Hepatocyte (in vitro differentiated cells): ENCODE results near the gene SERPINA7. TPM values are rescaled to one million over a fixed set of nuclear protein-coding genes. Genes with fewer than 3 reads are reported as not detected.
A peak's percentile ranks its signal among the peaks of the same experiment; 100 is the strongest.

ENCODE experiments used
- DNase-seq: peaks from one replicate; pipeline ENCODE4 v3.0.0-alpha.2; 2016; ENCODE audit warnings: low spot score
- H2AFZ ChIP-seq: fragments of 200-600 bp; sonication (generic); 2 replicates; pipeline ENCODE4 v1.6.0; 2016; ENCODE audit warnings: antibody characterized with exemption, mild to moderate bottlenecking
- H3K27ac ChIP-seq: fragments of 200-600 bp; sonication (generic); 2 replicates; pipeline ENCODE4 v1.5.1; 2016; ENCODE audit warnings: mild to moderate bottlenecking
- H3K27me3 ChIP-seq: fragments of 200-600 bp; sonication (generic); 2 replicates; pipeline ENCODE4 v1.6.1; 2016
- H3K36me3 ChIP-seq: fragments of 200-600 bp; sonication (generic); replicated peaks from 2 replicates; pipeline ENCODE4 v1.5.1; 2016; ENCODE audit warnings: low read depth; ENCODE audit not compliant: insufficient read depth
- H3K4me1 ChIP-seq: fragments of 200-600 bp; sonication (generic); 2 replicates; pipeline ENCODE4 v1.5.1; 2016; ENCODE audit warnings: mild to moderate bottlenecking, moderate library complexity; ENCODE audit not compliant: insufficient read depth
- H3K4me2 ChIP-seq: fragments of 200-600 bp; sonication (generic); 2 replicates; pipeline ENCODE4 v1.6.0; 2016
- H3K4me3 ChIP-seq: fragments of 200-600 bp; sonication (generic); 2 replicates; pipeline ENCODE4 v1.5.1; 2016; ENCODE audit warnings: mild to moderate bottlenecking
- H3K79me2 ChIP-seq: fragments of 200-600 bp; sonication (generic); 2 replicates; pipeline ENCODE4 v1.6.0; 2017; ENCODE audit warnings: mild to moderate bottlenecking
- H3K9me2 ChIP-seq: fragments of 200-600 bp; sonication (generic); replicated peaks from 2 replicates; pipeline ENCODE4 v1.6.0; 2017; ENCODE audit warnings: mild to moderate bottlenecking; ENCODE audit not compliant: insufficient read depth
- H3K9me3 ChIP-seq: fragments of 200-600 bp; sonication (generic); 2 replicates; pipeline ENCODE4 v1.5.1; 2016; ENCODE audit warnings: low read depth, mild to moderate bottlenecking
- H4K20me1 ChIP-seq: fragments of 200-600 bp; sonication (generic); 2 replicates; pipeline ENCODE4 v1.6.0; 2016; ENCODE audit warnings: mild to moderate bottlenecking; ENCODE audit not compliant: insufficient read depth, poor library complexity, severe bottlenecking
- CTCF ChIP-seq: fragments of 200-600 bp; sonication (generic); IDR thresholded peaks from 2 replicates; pipeline ENCODE4 v1.5.1; 2016; ENCODE audit warnings: antibody characterized with exemption, mild to moderate bottlenecking; ENCODE audit not compliant: poor library complexity
- EZH2 ChIP-seq: fragments of 200-600 bp; sonication (generic); IDR thresholded peaks from 2 replicates; pipeline ENCODE4 v1.6.1; 2016; ENCODE audit warnings: antibody characterized with exemption, mild to moderate bottlenecking, borderline replicate concordance
- EZH2phosphoT487 ChIP-seq: fragments of 200-600 bp; sonication (generic); IDR thresholded peaks from one replicate; pipeline ENCODE4 v1.6.1; 2018; ENCODE audit warnings: antibody characterized with exemption, mild to moderate bottlenecking, low read depth, moderate library complexity; ENCODE audit not compliant: unreplicated experiment, severe bottlenecking
- WGBS: methylation state at CpG from one replicate; pipeline ENCODE4 v1.1.6; 2016; ENCODE audit warnings: low lambda C conversion rate; ENCODE audit errors: missing lambda C conversion rate; 5-methylcytosine and 5-hydroxymethylcytosine counted together
- polyA plus RNA-seq: library from polyadenylated mRNA; unstranded; fragments of >200 nt; fragmentation: Nextera tagmentation; extraction: Ambion mirVana; gene quantifications from 2 replicates; pipeline ENCODE4 v1.2.1, GENCODE V29; 2016
- total RNA-seq: library from RNA; depleted of rRNA; stranded (reverse); fragments of >200 nt; gene quantifications from 2 replicates; pipeline ENCODE4 v1.2.3, GENCODE V29; 2014

The SERPINA7 gene
- total and polyA plus RNA-seq, 2 experiments from 2014 or later, result 43.1 to 47.5 TPM

GRCh38 chrX:106036716-106037115 is 1.8 kb downstream of the SERPINA7 start:
- H3K9me3 ChIP-seq, result no peaks in the 10 kb centered on the region
- no peak overlapping the region for H2AFZ ChIP-seq
- no peaks in the 10 kb centered on the region for H4K20me1 ChIP-seq
- no peaks in the 10 kb centered on the region for H3K4me1 ChIP-seq
- H3K79me2 ChIP-seq, result no peaks in the 10 kb centered on the region
- H3K9me2 ChIP-seq, result no peaks in the 10 kb centered on the region
- 76% methylated on average over 1 of the region's 1 CpG for WGBS
- TF ChIP-seq EZH2 (no peak), EZH2phosphoT487 (no peak), CTCF (no peak)
- no peak for DNase-seq
- no peaks in the 10 kb centered on the region for H3K36me3 ChIP-seq
- no peaks in the 10 kb centered on the region for H3K27me3 ChIP-seq
- no peak overlapping the region for H3K4me3 ChIP-seq
- no peak overlapping the region for H3K4me2 ChIP-seq
- no peak overlapping the region for H3K27ac ChIP-seq

DNA sequence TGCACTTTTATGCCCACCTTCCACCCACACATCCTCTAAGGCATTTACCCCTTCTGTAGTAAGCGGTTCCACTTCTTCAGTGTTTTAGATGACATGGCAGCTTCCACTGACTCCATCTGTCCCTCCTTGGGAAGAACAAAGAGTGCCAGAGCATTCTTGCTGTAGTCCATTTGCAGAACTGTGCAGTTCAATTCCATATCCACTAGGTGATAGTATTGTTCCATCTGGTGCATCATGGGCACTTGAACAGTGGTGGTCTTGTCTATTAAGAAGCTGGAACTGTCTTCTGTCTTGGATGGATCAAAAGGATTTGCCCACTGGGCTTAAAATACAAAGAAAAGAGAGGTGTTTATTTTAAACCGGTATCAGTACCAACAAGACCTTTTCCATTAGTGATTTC is 3.5 kb downstream of the SERPINA7 start:
- no peaks in the 10 kb centered on the region for H3K36me3 ChIP-seq
- H3K4me1 ChIP-seq, result no peaks in the 10 kb centered on the region
- H2AFZ ChIP-seq, result no peak overlapping the region

DNA sequence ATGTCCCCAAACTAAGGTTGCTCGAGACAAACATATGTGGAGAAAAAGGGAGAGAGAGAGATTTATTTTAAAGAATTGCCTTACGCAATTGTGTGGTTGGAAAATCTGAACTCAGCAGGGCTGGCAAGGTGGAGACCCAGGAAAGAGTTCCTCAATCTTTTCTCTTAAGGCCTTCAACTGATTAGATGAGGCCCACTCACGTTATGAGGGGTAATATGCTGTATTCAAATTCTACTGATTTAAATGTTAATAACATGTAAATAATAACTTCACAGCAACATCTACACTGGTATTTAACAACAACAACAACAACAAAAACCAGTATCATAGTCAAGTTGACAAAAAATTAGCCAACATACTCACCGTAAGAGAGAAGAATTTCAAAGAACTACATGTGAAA is 14.6 kb downstream of the SERPINA7 start:
- Histone ChIP-seq H3K27ac (no peak overlapping the region), H3K36me3 (no peaks in the 10 kb centered on the region), H3K4me3 (no peak overlapping the region), H3K4me1 (no peaks in the 10 kb centered on the region), H3K9me2 (no peaks in the 10 kb centered on the region), H2AFZ (no peak overlapping the region), H4K20me1 (no peaks in the 10 kb centered on the region), H3K4me2 (no peak overlapping the region), H3K9me3 (no peaks in the 10 kb centered on the region), H3K27me3 (no peaks in the 10 kb centered on the region), H3K79me2 (no peaks in the 10 kb centered on the region)
- DNase-seq, result no peak
- WGBS, result 85% methylated on average over 4 of the region's 4 CpGs
- TF ChIP-seq CTCF, result no peak
- TF ChIP-seq EZH2phosphoT487, result no peak
- TF ChIP-seq EZH2, result no peak

More for the DNA sequence above, 3.5 kb downstream of the SERPINA7 start:
- WGBS, result 78% methylated on average over 2 of the region's 2 CpGs
- TF ChIP-seq EZH2phosphoT487, result no peak
- TF ChIP-seq CTCF, result peak; percentile 32
- TF ChIP-seq EZH2, result no peak
- H3K9me3 ChIP-seq, result no peaks in the 10 kb centered on the region
- H3K27ac ChIP-seq, result no peak overlapping the region
- no peak for DNase-seq
- no peak overlapping the region for H3K4me3 ChIP-seq
- H3K9me2 ChIP-seq, result no peaks in the 10 kb centered on the region
- no peak overlapping the region for H3K4me2 ChIP-seq
- no peaks in the 10 kb centered on the region for H4K20me1 ChIP-seq
- H3K79me2 ChIP-seq, result no peaks in the 10 kb centered on the region
- no peaks in the 10 kb centered on the region for H3K27me3 ChIP-seq

DNA sequence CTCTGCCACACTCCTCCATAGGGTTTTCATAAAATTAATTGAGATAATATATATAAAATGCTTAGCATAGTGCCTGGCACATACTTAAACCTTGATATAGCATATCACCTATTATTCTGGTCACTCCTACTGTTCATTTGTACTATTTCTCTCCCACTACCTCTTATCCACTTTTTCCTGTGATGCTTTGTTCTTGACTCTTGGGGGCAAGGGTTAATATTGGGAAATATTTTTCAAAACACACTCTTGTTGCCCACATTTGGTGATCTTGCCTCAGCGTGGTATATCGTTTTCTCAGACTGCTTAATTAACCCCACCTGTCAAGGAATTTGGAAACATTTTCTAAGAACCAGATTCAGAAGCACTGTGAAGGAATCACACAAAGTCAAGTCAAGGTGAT is 16.3 kb downstream of the SERPINA7 start:
- H3K36me3 ChIP-seq, result no peaks in the 10 kb centered on the region
- no peak overlapping the region for H3K4me3 ChIP-seq
- no peak overlapping the region for H3K4me2 ChIP-seq
- no peaks in the 10 kb centered on the region for H3K9me3 ChIP-seq
- H3K27me3 ChIP-seq, result no peaks in the 10 kb centered on the region
- TF ChIP-seq EZH2 (no peak), EZH2phosphoT487 (no peak), CTCF (no peak)
- no peaks in the 10 kb centered on the region for H4K20me1 ChIP-seq
- H3K9me2 ChIP-seq, result no peaks in the 10 kb centered on the region
- H2AFZ ChIP-seq, result no peak overlapping the region
- no peak overlapping the region for H3K27ac ChIP-seq
- H3K79me2 ChIP-seq, result no peaks in the 10 kb centered on the region
- no peaks in the 10 kb centered on the region for H3K4me1 ChIP-seq
- 82% methylated on average over 2 of the region's 2 CpGs for WGBS
- DNase-seq, result no peak
